KMS-11 (cell line): Measurements from ENCODE around the gene RDM1.

ENCODE experiments used
- H2AFZ ChIP-seq: fragments of 200-600 bp; sonication (generic); 2 replicates; pipeline ENCODE4 v1.6.1; 2016; ENCODE audit warnings: antibody characterized with exemption, mixed run types, low read depth
- H3K27ac ChIP-seq: fragments of 200-600 bp; sonication (generic); 2 replicates; pipeline ENCODE4 v1.6.1; 2016; ENCODE audit warnings: mild to moderate bottlenecking, mixed run types
- H3K27me3 ChIP-seq: fragments of 200-600 bp; sonication (generic); 2 replicates; pipeline ENCODE4 v1.6.1; 2017; ENCODE audit warnings: mild to moderate bottlenecking, low read depth, mixed run types, moderate library complexity; ENCODE audit not compliant: insufficient read depth
- H3K36me3 ChIP-seq: fragments of 200-600 bp; sonication (generic); 2 replicates; pipeline ENCODE4 v1.6.1; 2017; ENCODE audit warnings: mild to moderate bottlenecking, mixed run types; ENCODE audit not compliant: insufficient read depth
- H3K4me1 ChIP-seq: fragments of 200-600 bp; sonication (generic); 2 replicates; pipeline ENCODE4 v1.6.1; 2016; ENCODE audit warnings: mild to moderate bottlenecking, low read depth, mixed run types; ENCODE audit not compliant: poor library complexity, severe bottlenecking
- H3K4me2 ChIP-seq: fragments of 200-600 bp; sonication (generic); 2 replicates; pipeline ENCODE4 v1.7.0; 2016; ENCODE audit warnings: mild to moderate bottlenecking, mixed run types
- H3K4me3 ChIP-seq: fragments of 200-600 bp; sonication (generic); IDR thresholded peaks from 2 replicates; pipeline ENCODE4 v1.6.1; 2017; ENCODE audit warnings: low read depth, low read length, mixed read lengths; ENCODE audit not compliant: insufficient read depth
- H3K79me2 ChIP-seq: fragments of 200-600 bp; sonication (generic); 2 replicates; pipeline ENCODE4 v1.6.1; 2016; ENCODE audit warnings: low read depth, mixed run types; ENCODE audit not compliant: insufficient read depth
- H3K9ac ChIP-seq: fragments of 200-600 bp; sonication (generic); 2 replicates; pipeline ENCODE4 v1.6.1; 2016; ENCODE audit warnings: mild to moderate bottlenecking, mixed run types
- H4K20me1 ChIP-seq: fragments of 200-600 bp; sonication (generic); 2 replicates; pipeline ENCODE4 v1.6.1; 2016; ENCODE audit warnings: mild to moderate bottlenecking, mixed run types; ENCODE audit not compliant: insufficient read depth
- CTCF ChIP-seq: fragments of 200-600 bp; sonication (generic); conservative IDR thresholded peaks from 2 replicates; pipeline ENCODE4 v1.6.1; 2017; ENCODE audit warnings: low read depth, mild to moderate bottlenecking, antibody characterized with exemption, low read length, moderate library complexity, mixed read lengths

Gene RDM1, protein sequence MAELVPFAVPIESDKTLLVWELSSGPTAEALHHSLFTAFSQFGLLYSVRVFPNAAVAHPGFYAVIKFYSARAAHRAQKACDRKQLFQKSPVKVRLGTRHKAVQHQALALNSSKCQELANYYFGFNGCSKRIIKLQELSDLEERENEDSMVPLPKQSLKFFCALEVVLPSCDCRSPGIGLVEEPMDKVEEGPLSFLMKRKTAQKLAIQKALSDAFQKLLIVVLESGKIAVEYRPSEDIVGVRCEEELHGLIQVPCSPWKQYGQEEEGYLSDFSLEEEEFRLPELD

GRCh38 chr17:35930211-35931065 lies at the start of gene RDM1:
Gene RDM1 (minus strand): TSS chr17:35930773. CDS start chr17:35930727, 46 bp downstream.
- Histone ChIP-seq H3K36me3 (no peaks in the 10 kb centered on the region), H3K79me2 (no peaks in the 10 kb centered on the region), H4K20me1 (no peaks in the 10 kb centered on the region), H3K27me3 (no peaks in the 10 kb centered on the region), H2AFZ (peak within 1 kb of the TSS; percentile 93), H3K4me1 (peaks cover 5% of the 10 kb centered on the region), H3K9ac (no peak within 1 kb of the TSS), H3K27ac (no peak within 1 kb of the TSS), H3K4me2 (peak within 1 kb of the TSS; percentile 13), H3K4me3 (no peak within 1 kb of the TSS)
- TF ChIP-seq CTCF = no peak

- no peaks in the 10 kb centered on the region for H3K4me1 ChIP-seq
- no peaks in the 10 kb centered on the region for H3K79me2 ChIP-seq
- no peaks in the 10 kb centered on the region for H3K27me3 ChIP-seq
- H3K9ac ChIP-seq = no peak overlapping the region
- H3K4me2 ChIP-seq = no peak overlapping the region
- H3K36me3 ChIP-seq = no peaks in the 10 kb centered on the region
- TF ChIP-seq CTCF = no peak
- no peak overlapping the region for H3K27ac ChIP-seq
- H4K20me1 ChIP-seq = no peaks in the 10 kb centered on the region
- H3K4me3 ChIP-seq = no peak overlapping the region
- no peak overlapping the region for H2AFZ ChIP-seq
Observed at GRCh38 chr17:35978346-35978745, 47.8 kb upstream of the RDM1 start.

DNA sequence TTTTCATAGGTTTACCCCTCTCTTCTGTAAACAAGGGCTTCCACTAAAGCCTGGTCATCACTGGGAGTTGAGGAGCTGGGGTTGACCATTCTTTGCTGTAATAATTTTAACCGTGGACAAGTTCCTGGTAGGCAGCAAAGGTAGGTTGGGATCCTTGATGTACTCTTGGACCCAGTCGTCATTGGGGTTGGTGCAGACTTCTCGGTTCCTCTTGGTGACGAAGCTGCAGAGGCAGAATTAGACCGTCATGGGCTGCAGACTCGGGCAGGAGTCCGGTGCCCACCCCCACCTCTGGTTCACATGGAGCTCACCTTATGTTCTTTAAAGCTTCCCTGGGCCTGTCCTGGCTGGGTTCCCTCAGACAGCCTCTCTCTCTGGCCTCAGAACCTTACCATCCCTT lies 46.9 kb upstream of the RDM1 start:
- no peak overlapping the region for H3K4me2 ChIP-seq
- H3K27me3 ChIP-seq = no peaks in the 10 kb centered on the region
- no peak overlapping the region for H3K27ac ChIP-seq
- no peak for TF ChIP-seq CTCF
- H3K79me2 ChIP-seq = no peaks in the 10 kb centered on the region
- no peak overlapping the region for H2AFZ ChIP-seq
- H3K4me3 ChIP-seq = no peak overlapping the region
- no peak overlapping the region for H3K9ac ChIP-seq
- no peaks in the 10 kb centered on the region for H3K36me3 ChIP-seq
- no peaks in the 10 kb centered on the region for H4K20me1 ChIP-seq
- H3K4me1 ChIP-seq = no peaks in the 10 kb centered on the region

DNA sequence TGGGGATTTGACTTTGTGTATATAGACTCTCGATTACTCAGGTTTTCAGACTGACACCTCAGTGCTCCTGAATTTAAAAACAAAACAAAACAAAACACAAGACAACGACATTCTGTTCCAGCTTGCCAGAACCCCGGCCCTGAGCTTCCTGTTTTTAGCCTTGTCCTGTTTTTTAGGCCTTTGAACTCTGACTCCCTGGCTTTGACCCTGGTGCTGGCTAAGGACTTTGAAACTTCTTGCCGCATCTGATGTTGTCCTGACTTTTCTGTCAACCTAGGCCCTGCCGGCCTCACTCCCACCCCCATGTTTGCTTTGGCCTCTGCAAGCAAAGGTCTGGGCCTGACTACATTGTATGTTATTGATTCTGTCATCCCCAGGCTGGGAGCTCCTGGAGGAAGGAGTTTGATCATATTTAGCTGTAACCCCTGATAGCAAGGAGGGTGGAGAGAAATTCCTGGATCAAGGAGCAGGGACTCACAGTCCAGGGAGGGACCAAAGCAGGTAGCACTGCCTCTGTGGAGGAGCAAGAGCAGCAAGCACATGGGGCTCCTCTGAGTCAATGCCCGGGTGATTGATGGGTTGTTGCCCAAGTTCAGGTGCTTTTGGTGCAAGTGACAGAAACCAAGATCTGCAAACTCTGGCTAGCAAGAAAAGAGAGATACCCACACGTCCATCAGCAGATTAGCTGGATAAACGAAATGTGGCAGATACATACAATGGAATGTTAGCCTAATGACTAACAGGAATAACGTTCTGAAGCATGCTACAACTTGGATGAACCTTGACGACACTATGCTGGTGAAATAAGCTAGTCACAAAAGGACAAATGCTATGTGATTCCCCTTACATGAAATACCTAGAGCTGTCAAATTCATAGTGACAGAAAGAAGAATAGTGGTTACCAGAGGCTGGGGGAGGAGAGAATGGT lies 43.0 kb upstream of the RDM1 start:
- Histone ChIP-seq H2AFZ (no peak overlapping the region), H3K4me2 (no peak overlapping the region), H3K27me3 (no peaks in the 10 kb centered on the region), H3K27ac (no peak overlapping the region), H4K20me1 (no peaks in the 10 kb centered on the region), H3K9ac (no peak overlapping the region), H3K79me2 (no peaks in the 10 kb centered on the region), H3K4me1 (peaks cover 4% of the 10 kb centered on the region), H3K4me3 (no peak overlapping the region), H3K36me3 (no peaks in the 10 kb centered on the region)
- TF ChIP-seq CTCF = no peak
